Panc1 (cell line): ENCODE data around the gene SAP130. TPM values are rescaled to one million over a fixed set of nuclear protein-coding genes. Genes with fewer than 3 reads are reported as not detected.

Experiments
- ATAC-seq: fragments of 200-7000 bp; cut with Tn5 transposase; 2 replicates; pipeline ENCODE4 v1.9.1; 2020; ENCODE audit warnings: mild to moderate bottlenecking, moderate library complexity
- BruUV-seq: library from RNA; stranded (reverse); fragments of 400-500 nt; replicated peaks from 2 replicates; lab custom pipeline; 2021; lab: Mats Ljungman, UMichigan
- CTCF ChIA-PET: fragments of 300-600 bp; sonication (Branson Sonifier 250); formaldehyde crosslinking; loops from one replicate; lab custom pipeline; 2022; ENCODE audit warnings: antibody characterized with exemption; lab: Charles Lee
- POLR2A ChIA-PET: fragments of 300-600 bp; sonication (Branson Sonifier 250); formaldehyde crosslinking; loops from one replicate; lab custom pipeline; 2022; ENCODE audit warnings: antibody characterized with exemption; lab: Charles Lee
- DNase-seq: peaks from one replicate; pipeline ENCODE4 v3.0.0-alpha.2; 2010; ENCODE audit warnings: low read depth, low spot score
- H3K27ac ChIP-seq: 2 replicates; pipeline ENCODE4 v1.5.1; 2011; ENCODE audit warnings: mild to moderate bottlenecking, low read length, inconsistent platforms
- H3K27me3 ChIP-seq: fragments of 200-500 bp; sonication (Bioruptor generic); 2 replicates; pipeline ENCODE4 v1.6.0; 2014; ENCODE audit warnings: low read length, inconsistent platforms; ENCODE audit not compliant: control insufficient read depth, insufficient read depth
- H3K36me3 ChIP-seq: fragments of 200-500 bp; sonication (Bioruptor generic); 2 replicates; pipeline ENCODE4 v1.5.1; 2014; ENCODE audit warnings: inconsistent platforms, mild to moderate bottlenecking, low read length, moderate library complexity; ENCODE audit not compliant: control insufficient read depth, insufficient read depth
- H3K4me1 ChIP-seq: 2 replicates; pipeline ENCODE4 v1.5.1; 2011; ENCODE audit warnings: inconsistent platforms, mild to moderate bottlenecking, low read length, moderate library complexity; ENCODE audit not compliant: control insufficient read depth, insufficient read depth
- H3K4me3 ChIP-seq, 2 experiments: 2 replicates each; pipeline ENCODE4 v1.5.1; 2011 to 2012; ENCODE audit warnings: low read depth in 2 of 2, low read length in 2 of 2, mild to moderate bottlenecking in 2 of 2, inconsistent platforms in 1 of 2, moderate library complexity in 1 of 2
- H3K9me3 ChIP-seq: fragments of 200-500 bp; sonication (Bioruptor generic); 2 replicates; pipeline ENCODE4 v1.5.1; 2014; ENCODE audit warnings: low read depth, mild to moderate bottlenecking, inconsistent platforms, low read length, moderate library complexity; ENCODE audit not compliant: control insufficient read depth, insufficient read depth
- CTCF ChIP-seq: fragments of 450-650 bp; IDR thresholded peaks from 2 replicates; pipeline ENCODE4 v1.5.1; 2017; ENCODE audit warnings: mild to moderate bottlenecking
- POLR2AphosphoS5 ChIP-seq: IDR thresholded peaks from 2 replicates; pipeline ENCODE4 v1.6.1; 2012; ENCODE audit warnings: mild to moderate bottlenecking, low read depth, low read length, moderate library complexity
- REST ChIP-seq, 2 experiments: IDR thresholded peaks; 2 replicates each; pipeline ENCODE4 v1.6.1; 2011 to 2012; ENCODE audit warnings: low read depth in 2 of 2, control low read depth in 1 of 2, low read length in 1 of 2, mild to moderate bottlenecking in 1 of 2, moderate library complexity in 1 of 2; ENCODE audit not compliant: insufficient read depth in 1 of 2
- SIN3A ChIP-seq: IDR thresholded peaks from 2 replicates; pipeline ENCODE4 v1.6.1; 2012; ENCODE audit warnings: low read depth, mild to moderate bottlenecking, low read length, moderate library complexity, borderline replicate concordance; ENCODE audit not compliant: insufficient read depth
- TCF7L2 ChIP-seq: IDR thresholded peaks from 2 replicates; pipeline ENCODE4 v1.6.1; 2011; ENCODE audit warnings: mild to moderate bottlenecking, low read depth, low read length, inconsistent platforms
- in situ Hi-C: cut with HindIII; loops from 2 replicates; pipeline ENCODE4 v1.10.0; 2016; ENCODE audit warnings: low sequenced_read_pairs, low pct_unique_long_range_greater_than_20kb
- intact Hi-C: fragments of 100-400 bp; cut with micrococcal nuclease; formaldehyde crosslinking; loops from one replicate; pipeline ENCODE4 v1.10.0; 2022; ENCODE audit not compliant: unreplicated experiment
- total RNA-seq: library from RNA; stranded (reverse); gene quantifications from one replicate; pipeline ENCODE4 v1.2.1, GENCODE V29; 2021; ENCODE audit not compliant: unreplicated experiment

Gene SAP130
- total RNA-seq, 1 experiment from 2014 or later = 34.6 TPM

- POLR2A ChIA-PET = no interaction called here
- H3K27me3 ChIP-seq = no peaks in the 10 kb centered on the region
- ATAC-seq = no peak
- no peaks in the 10 kb centered on the region for H3K9me3 ChIP-seq
- intact Hi-C loops = no loop called here
- H3K4me3 ChIP-seq = no peak overlapping the region
- no peak overlapping the region for H3K27ac ChIP-seq
- no peak for DNase-seq
- TF ChIP-seq SIN3A (no peak), TCF7L2 (no peak), REST (IDR thresholded peaks at IDR 0.05; ENCODE audit: insufficient read depth in 1 of 2, low read depth in 2 of 2, low read length in 1 of 2) (no peak), POLR2AphosphoS5 (no peak), CTCF (no peak)
- CTCF ChIA-PET = no interaction called here
- BruUV-seq = no TSS peak
- H3K36me3 ChIP-seq = peaks cover 23% of the 10 kb centered on the region
- no peaks in the 10 kb centered on the region for H3K4me1 ChIP-seq
- in situ Hi-C loops = no loop called here
Measured at GRCh38 chr2:128004509-128004908, 23.4 kb downstream of the SAP130 start.

GRCh38 chr2:128003463-128003862 lies 24.4 kb downstream of the SAP130 start:
- no TSS peak for BruUV-seq
- Histone ChIP-seq H3K4me1 (no peaks in the 10 kb centered on the region), H3K9me3 (no peaks in the 10 kb centered on the region), H3K27me3 (no peaks in the 10 kb centered on the region), H3K36me3 (peaks cover 28% of the 10 kb centered on the region), H3K4me3 (no peak overlapping the region), H3K27ac (no peak overlapping the region)
- no peak for ATAC-seq
- POLR2A ChIA-PET = no interaction called here
- intact Hi-C loops = no loop called here
- CTCF ChIA-PET = interaction anchor here (0.7 kb wide), 1 partner anchor 97 kb away, joined by 9 read pairs; no protein-coding TSS in a partner anchor
- in situ Hi-C loops = no loop called here
- no peak for DNase-seq
- no peak for TF ChIP-seq CTCF
- TF ChIP-seq TCF7L2 = no peak
- no peak for TF ChIP-seq SIN3A
- no peak for TF ChIP-seq POLR2AphosphoS5
- no peak for TF ChIP-seq REST (IDR thresholded peaks at IDR 0.05; ENCODE audit: insufficient read depth in 1 of 2, low read depth in 2 of 2, low read length in 1 of 2)
